Frontal cortex (tissue), 4 donors: ENCODE measurements around the gene MAD1L1. TPM values are rescaled to one million over a fixed set of nuclear protein-coding genes. Genes with fewer than 3 reads are reported as not detected.

Experiments
- DNase-seq, 2 donors: peaks; one replicate each; pipeline ENCODE4 v3.0.0; 2012; ENCODE audit warnings: low spot score in 2 of 2
- FAIRE-seq: peaks from 2 replicates; lab custom pipeline; 2012; peaks lifted over from hg19 to GRCh38; lab: Jason Lieb, UNC
- total RNA-seq: library from RNA; depleted of rRNA; stranded (reverse); fragments of >200 nt; gene quantifications from one replicate; pipeline ENCODE4 v1.2.3, GENCODE V29; 2014
- donor health status: control.
- donor health status: control.
- donor health status: control.

The MAD1L1 gene
- total RNA-seq, 1 donor from 2014 or later, result 37.1 TPM

DNA sequence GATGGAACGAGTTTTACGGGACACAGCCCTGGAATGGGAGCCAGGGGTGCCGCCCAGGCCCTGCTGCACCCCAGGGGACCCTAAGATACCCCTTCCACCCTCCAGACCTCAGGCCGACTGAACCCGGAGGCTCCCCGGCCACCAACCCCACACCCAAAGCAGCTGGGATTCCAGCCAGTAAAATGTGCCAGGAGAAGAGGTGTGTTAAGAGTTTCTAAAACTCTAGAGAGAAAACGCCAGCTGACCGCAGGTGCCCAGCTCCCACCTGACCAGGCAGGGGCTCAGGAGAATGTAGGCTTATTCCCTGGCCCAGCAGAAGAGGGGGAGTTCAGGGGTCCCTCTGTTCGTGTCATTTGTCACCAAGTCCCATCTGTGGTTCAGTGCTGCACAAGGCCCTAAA is 26.7 kb upstream of the MAD1L1 start:
- DNase-seq (no peak), FAIRE-seq (no peak)

DNA sequence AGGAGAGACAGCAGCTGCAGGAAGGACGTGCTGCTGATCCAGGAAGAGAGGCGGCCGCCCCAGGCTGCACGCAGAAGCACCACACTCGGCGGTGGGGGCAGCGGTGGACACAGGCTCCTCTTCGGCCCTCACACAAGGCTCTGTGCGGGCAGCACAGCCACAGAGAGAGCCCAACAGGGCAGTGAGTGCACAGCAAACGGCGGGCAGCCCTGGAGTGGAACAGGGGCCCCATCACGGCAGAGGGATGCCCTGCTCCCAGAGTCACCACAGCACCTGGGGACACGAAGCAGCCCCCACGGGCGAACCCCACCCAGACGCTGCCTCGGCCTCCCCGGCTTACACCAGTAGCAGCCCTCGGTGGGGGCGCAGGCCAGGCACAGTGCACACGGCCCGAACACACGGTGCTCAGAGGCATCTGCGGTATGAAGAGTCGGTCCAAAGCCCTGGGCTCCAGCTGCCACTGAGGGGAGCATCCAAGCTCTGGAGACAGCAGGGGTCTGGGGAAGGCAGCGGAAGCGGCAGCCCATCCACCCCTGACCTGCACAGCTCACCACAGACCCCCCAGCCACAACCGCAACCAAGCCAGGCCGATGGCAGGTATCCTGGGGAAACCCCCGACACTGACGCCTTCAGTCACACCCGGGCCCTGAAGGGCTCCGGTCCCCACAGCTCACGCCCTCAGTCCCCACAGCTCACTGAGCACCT is 26.1 kb upstream of the MAD1L1 start:
- DNase-seq, result no peak
- no peak for FAIRE-seq

DNA sequence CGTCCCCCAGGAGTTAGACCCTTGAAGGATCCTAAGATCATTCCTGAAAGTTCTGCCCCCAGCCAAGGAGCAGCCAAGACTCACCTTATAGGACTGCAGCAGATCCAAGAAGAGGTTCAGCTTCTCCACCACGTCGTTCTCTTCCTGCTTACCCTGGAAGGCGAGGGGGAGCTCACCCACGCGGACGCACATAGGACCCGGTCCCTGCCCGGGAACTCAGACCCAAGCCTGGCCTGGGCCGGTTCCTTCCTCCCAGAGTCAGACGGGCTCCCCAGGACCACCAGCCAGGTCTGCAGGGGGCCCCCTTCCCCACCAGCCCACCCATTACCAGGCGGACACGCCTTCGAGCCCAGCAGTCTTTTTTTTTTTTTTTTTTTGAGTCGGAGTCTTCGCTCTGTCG is 24.9 kb upstream of the MAD1L1 start:
- DNase-seq, result no peak
- no peak for FAIRE-seq

DNA sequence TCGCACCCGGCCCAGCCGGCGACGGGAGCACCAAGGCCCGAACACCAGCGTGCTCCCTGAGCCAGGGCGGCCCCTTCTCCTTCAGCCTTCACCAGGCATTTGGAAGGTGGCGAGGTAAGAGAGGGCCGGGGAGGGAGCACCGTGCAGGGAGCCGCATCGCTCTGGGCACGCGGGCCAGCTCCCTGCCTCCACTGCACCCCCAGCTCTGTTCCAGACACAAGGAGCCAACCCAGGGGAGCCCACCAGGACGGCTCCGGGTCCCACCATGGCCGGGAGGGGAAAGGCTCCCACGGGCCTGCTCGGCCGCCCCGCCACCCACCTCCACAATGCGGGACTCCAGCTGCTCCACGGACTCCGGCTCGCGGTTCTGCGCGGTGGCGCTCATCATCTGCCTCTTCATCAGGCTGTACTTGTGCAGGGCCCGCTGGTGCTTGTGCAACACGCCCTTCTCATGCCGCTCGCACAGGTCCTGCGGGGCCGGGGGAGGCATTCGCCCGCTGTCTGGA is 24.4 kb upstream of the MAD1L1 start:
- DNase-seq (no peak), FAIRE-seq (no peak)

DNA sequence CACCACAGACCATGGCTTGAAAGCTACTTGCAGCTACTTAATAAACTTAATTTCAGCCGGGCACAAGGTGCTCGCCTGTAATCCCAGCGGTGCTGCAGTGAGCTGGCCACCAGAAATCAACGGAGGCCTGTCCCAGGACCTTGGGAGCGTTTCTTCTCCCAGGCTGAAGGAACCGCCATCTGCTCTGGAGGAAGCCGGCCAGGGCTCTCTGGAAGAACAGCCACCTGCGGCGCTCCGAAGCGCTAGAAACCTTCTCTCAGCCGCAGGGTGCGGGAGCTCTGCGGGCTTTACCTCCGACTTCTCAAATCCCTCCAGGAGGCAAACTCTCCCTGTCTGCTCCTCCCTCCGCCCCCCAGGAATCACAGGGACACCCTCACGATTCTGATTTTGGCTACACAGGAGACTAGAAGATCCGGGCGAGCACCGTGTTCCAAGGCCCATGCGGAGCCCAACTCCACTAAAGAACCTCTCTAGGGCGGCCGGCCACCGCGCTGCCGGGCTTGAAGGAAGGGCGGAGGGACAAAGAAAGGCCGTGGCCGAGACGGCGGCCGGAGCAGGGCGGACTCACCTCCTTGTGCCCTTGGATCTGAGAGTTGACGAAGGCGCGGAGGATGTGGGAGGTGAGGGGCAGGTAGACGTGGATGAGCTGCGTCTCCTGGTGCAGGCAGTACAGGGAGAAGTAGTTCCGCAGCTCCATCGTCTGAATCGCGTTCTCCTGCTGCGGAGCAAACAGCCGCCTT is 23.7 kb upstream of the MAD1L1 start:
- DNase-seq (no peak), FAIRE-seq (no peak)

DNA sequence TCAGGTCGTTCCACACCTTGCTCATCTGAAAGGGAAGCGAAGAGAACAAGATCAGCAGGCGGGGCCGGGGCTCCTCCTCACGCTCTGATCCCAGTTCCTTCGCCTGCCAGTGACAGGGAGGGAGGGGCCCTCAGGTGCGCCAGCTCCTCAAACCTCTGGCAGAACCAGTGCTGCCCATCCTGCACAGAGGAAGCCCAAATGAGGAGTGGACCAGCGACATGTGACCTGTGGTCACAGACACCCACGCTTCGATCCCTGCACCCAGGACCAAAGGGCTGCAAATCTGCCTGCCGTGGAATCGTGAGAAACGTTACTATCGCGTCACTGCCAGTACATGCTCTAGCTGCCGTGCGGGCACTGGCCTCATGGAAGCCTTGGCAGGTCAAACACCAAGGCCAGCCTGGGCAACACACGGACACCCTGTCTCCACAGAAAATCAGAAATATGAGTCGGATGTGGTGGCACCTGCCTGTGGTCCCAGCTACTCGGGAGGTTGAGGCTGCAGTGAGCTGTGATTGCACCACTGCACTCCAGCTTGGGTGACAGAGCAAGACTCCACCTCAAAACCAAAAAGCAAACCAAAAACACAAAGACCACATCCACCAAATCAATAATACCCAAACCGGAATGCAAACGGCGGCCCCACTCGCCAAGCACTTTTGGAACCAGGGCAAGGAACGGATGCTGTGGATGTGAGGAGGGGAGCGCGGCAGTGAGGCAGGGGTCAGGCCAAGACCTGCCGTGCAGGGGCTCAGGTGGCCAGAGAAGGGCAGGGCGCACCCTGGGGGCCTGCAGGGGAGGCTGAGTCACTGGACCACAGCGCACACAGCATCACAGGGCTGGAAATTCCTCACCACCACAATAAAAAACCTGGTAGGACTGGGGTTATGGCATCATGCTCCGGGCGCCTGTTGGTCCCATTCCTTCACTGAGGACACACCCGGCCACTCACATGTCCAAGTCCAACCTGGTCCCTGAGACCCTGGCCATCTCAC is 22.7 kb upstream of the MAD1L1 start:
- DNase-seq (no peak), FAIRE-seq (no peak)

DNA sequence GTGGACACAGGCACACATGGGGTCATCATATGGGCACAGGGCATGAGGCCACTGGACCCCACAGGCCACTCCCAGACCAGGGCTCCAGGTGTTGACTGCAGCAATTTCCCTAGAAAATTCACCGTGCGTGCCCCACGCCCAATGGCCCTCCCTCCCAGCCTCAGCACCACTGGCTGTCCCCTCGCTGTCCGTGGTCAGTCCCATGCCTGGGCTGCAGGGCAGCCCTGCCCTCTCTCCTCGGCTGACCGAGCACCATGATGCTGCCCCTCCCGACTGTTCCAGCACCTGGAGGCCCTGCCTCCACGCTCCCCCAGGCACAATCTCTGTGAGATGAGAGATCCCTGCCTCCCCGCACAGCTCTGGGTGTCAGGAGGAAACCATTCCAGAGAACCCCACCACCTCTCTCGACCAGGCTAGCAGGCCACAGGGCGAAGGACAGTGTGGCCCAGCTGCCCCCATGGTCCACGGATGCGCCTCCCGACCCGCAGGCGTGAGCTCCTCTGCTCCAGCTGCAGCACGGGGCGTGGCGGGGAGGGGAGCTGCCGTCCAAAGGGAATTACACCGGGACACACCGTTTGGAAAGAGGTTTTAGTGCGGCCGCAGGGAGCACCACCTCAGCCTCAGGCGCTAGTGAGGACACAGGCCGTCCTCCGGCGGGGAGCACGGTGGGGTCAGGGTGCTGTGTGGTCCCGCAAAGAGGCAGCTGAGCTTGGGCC is 21.8 kb upstream of the MAD1L1 start:
- FAIRE-seq, result no peak

DNA sequence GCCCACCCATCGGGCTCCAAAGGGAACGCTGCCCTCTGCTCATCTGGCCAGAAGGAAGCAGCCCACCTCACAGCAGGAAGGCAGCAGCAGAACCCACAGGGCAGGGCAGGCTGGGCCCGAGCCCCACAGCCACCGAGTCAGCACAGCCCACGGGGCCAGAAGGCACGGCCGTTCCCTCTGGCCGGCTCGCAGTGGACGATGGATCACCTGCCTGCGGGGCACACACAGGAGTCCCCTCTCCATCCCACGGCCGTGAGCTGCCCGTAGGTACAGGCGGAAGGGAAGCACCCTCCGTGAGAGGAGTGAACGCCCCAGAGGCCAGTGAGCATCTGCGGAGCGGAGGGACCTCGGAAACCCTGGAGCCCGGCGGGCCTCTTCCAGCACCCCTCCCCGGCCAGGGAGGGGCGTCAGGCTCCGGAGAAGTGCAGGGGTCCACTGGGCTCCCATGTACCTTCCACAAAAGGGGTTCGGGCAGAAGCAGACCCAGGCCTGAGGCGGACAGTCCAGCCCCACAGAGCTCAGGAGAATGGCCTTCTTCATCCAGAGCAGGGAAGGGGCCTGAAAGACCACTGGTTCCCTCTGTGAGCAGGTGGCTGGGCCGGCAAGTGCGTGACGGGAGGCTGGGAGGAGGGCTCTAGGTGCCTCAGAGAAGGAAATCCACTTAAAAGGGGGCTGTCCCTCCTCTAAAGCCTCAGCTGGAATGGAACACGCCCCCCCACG is 20.9 kb upstream of the MAD1L1 start:
- no peak for DNase-seq
- no peak for FAIRE-seq

More for the DNA sequence above, 21.8 kb upstream of the MAD1L1 start:
- no peak for DNase-seq

DNA sequence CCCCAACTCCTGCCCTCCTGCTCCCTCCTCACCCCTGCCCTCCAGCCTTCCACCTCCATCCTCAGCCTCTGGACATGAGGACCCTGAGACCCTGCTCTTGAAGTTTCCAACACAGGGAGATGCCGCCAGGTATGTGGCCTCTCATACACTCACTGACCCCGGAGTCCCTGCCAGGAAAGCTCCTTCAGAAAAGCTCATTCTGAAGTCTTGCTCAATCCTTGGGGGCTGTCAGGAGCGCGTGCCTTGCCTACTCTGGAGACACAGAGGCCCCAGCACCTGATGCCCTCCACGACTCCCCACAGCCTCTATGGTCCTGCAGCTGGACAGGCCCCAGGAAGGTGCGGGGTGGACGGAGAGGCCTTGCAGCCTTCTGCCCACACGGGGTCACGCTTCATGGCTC is 20.3 kb upstream of the MAD1L1 start:
- FAIRE-seq (no peak), DNase-seq (no peak)

DNA sequence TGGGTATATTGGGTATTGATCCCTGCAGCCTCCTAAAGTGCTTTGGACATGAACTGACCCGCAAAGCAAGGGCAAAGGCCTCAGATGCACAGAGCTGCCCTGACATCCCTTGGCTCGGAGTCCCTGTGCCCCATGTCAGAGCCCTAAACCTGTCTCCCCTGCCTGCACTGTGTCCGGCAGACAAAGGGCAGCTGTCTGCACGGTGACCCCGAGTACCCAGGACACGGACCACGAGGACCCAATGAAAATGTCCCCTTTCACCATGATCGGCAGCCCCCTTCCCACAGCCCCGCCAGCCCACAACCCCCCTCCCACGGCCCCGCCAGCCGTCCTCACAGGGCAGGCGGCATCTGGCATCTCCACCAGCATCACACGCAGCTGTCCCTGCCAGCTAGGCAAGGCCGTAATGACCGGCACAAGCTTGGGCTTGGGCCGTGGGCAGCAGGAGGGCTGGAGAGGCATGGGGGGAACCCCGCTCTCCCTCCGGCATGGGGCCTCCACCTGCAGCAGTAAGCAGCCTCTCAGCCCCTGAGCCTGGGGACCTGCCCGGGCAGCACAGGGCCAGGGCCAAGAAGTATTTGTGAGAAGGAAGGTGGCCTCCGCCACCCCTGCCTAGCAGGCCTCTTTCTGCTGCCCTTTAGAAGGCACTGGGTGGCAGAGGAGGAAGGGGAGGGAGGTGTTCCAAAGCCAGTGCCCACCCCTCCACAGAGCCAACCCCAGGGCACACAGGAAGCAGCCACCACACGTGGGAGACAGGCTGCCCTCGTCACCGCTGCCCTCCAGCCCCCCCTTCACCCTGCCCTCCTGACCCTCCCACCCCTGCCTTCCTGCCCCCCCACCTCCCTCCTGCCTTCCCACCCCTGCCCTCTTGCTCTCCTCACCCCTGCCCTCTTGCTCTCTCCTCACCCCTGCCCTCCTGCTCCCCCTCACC is 19.4 kb upstream of the MAD1L1 start:
- no peak for FAIRE-seq

DNA sequence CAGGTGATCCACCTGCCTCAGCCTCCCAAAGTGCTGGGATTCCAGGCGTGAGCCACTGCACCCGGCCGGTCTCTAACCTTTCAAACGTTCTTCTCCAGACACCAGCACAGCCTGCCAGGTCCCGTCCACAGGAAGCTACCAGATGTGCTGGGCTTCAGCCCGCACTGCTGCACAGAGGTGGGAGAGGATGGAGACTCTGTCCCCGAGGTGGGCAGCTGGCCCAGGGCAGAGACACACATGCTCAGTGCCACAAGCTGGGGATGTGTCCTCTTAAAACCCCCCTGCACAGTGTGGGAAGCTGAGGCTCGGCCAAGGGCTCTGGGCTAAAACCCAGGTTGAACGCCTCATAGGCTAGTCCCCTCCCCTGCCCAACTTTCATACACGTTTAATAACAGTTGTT is 18.6 kb upstream of the MAD1L1 start:
- FAIRE-seq (no peak), DNase-seq (no peak)

More for the DNA sequence above, 19.4 kb upstream of the MAD1L1 start:
- DNase-seq, result no peak

DNA sequence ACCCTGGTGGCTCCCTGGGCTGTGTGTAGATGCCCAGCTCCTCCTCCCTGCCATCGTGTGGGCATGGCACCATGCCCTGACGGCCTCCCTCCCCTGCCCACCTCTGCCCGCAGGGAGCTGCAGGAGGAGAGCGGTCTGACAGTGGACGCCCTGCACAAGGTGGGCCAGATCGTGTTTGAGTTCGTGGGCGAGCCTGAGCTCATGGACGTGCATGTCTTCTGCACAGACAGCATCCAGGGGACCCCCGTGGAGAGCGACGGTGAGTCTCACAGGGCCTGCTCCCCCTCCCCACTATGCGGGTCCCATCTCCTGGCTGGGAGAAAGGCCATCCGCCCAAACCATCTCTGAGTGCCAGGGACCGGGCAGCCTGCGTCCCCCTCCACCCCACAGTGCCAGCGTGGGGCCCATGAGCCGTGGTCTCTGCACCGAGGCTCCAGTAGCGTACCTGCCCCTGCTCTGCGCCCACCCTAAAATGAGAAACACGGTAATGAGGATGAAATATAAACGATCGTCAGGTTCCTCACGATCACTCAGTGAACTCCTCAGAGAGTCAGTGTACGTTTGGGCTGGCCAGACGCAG is 17.1 kb upstream of the MAD1L1 start:
- FAIRE-seq, result no peak
- DNase-seq, result no peak

DNA sequence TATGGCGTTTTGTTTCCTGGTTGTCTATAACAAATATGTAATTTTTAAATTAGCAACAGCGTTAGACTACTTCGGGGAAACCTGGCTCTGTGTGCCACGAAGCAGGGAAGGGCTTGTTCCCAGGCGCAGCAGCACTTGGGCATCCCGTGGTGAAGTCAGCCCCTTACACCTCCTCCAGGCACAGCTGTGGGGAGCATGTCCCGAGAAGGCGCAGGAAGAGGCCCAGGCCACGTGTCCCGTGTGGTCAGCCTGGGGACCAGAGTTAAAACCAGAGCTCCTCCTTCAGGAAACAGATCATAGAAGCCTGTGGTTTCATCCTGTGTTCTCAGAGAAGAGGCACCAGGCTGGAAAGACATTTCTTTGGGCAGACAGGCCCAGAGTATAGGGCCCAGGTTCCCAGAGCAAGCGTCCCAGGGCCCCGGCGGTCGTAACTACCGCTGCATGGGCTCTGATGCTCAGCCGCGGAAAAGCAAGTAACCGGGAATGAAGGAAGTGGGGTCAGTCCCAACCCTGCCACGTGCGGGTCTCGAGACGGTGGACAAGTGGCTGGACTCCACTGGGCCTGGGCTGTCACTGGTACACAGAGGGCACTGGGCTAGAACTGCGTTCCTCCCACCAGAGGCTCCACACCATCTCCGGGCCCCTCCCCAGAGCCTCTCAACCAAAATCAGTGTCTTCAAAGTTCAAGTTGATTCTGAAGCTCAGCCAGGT is 16.4 kb upstream of the MAD1L1 start:
- peak in 1 of 2 donors; percentile 67 for DNase-seq
- no peak for FAIRE-seq

DNA sequence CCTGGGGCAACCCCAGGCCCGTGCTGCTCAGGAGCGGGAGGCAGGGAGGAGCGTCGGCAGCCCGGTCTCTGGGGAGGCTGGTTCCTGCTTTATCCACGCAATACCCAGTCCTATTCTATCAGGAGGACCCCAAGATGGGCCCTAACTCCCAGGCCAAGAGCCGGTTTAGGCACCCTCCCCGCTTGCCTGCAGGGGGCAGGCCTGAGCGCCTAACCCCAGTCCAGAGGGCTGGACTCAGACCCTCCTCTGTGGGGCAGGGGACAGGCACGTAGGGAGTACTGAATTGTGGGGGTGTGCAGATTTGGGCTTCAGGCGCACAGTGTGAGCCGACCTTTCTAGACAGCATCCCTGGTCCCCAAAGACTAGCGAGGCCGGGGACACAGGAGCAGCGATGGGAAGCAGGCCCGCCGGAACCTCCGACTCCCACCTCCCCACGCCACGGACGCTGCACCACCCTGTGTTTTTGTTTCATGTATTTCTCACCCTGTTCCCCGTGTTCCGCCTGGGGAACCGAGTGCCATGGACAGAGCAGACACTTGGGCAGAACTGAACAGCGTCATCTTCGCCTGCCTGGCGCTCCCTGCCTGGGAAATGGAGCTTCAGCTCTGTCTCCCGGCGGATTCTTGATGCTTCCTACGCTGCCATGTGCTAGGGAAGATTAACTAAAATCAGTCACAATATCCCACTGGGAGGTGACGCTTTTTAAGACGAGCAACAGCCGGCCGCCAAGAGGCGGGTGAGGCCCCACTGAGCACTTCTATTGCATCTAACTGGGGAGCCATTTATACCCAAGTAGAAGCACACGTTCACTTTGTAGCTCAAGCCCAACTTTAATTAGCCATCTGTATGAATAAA is 14.6 kb upstream of the MAD1L1 start:
- no peak for FAIRE-seq

DNA sequence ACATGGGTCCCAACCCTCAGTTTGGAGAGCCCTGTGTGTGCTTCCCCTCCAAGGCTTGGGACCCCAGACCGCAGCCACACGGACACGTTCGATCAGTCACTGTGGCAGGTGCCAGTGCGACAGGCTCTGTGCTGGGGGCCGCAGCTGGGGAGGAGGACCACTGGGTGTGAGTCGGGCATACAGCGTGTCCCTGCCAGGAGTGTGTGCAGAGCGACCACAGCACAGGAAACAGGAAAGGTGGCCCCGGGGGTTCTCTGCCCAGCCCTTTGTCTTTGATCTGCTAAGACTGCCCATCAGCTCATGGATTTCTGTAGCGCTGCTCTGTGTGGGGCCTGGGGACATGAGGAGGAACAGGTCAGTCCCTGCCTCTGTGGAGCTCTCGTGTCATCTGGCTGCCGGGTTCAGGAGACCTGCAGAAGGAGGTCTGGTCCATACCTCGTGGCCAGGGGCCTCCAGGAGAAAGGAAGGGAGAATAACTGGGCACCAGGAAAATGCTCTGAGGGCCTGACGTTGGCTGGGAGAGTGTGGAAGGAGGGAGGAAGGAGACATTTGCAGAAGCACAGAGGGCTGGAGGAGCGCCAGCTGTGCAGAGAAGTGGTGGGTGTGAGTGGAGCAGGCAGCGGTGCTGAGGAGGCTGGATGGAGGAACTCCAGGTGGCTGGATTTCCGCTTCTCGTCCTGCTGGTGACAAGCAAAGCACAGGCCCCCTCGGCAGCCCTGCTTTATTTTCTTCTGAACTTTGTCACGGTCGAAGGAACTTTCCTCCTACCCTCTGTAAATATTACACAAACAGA is 13.3 kb upstream of the MAD1L1 start:
- DNase-seq (no peak), FAIRE-seq (no peak)

More for the DNA sequence above, 14.6 kb upstream of the MAD1L1 start:
- no peak for DNase-seq
